Neural progenitor cell (in vitro differentiated cells): ENCODE results near the gene TOMM6.

Experiments used
- CTCF ChIP-seq: fragments of 200-600 bp; sonication (generic); IDR thresholded peaks from 2 replicates; pipeline ENCODE4 v1.5.1; 2017; ENCODE audit warnings: antibody characterized with exemption, mild to moderate bottlenecking
- EZH2phosphoT487 ChIP-seq: fragments of 200-600 bp; sonication (generic); IDR thresholded peaks from 2 replicates; pipeline ENCODE4 v1.6.1; 2017; ENCODE audit warnings: antibody characterized with exemption

DNA sequence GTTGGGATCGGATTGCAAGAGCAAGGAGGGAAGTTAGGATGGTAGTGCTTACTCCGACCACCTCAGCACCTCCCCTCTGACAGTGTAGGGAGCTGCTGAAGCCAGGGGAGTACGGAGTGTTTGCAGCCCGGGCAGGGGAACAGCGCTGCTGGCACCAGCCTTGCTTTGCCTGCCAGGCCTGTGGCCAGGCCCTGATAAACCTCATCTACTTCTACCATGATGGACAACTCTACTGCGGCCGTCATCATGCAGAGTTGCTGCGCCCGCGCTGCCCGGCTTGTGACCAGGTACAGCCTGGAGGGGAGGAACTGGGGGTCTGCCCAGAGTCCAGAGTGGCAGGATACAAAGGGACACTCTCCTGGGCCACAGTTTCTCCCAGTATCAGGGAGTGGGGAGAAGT is 2.2 kb upstream of the TOMM6 start:
- no peak for TF ChIP-seq CTCF
- no peak for TF ChIP-seq EZH2phosphoT487
